Measurements from ENCODE around the gene IRS2.

- no peak for TF ChIP-seq ZFX (IDR thresholded peaks at IDR 0.05)
- TF ChIP-seq POLR2AphosphoS5 (IDR thresholded peaks at IDR 0.05; ENCODE audit: low read depth, low read length): no peak
- no peak for TF ChIP-seq RAD21 (IDR thresholded peaks at IDR 0.05; ENCODE audit: low read depth)
- TF ChIP-seq CTCF (IDR thresholded peaks at IDR 0.05 in 2 of 3, conservative IDR thresholded peaks at IDR 0.05 in 1 of 3; ENCODE audit: borderline replicate concordance in 1 of 3, insufficient read depth in 1 of 3, low read depth in 2 of 3, low read length in 2 of 3): no peak
- no peak for TF ChIP-seq REST (IDR thresholded peaks at IDR 0.05; ENCODE audit: low read depth)
- TF ChIP-seq ZNF274 (IDR thresholded peaks at IDR 0.05; ENCODE audit: low read depth, low read length): no peak
- TF ChIP-seq ATF3 (IDR thresholded peaks at IDR 0.05): no peak
- no peak for TF ChIP-seq MAX (IDR thresholded peaks at IDR 0.05)
- TF ChIP-seq POLR2A (IDR thresholded peaks at IDR 0.05; ENCODE audit: borderline replicate concordance, extremely low read depth, insufficient read depth, insufficient read length): no peak
- TF ChIP-seq SP1 (IDR thresholded peaks at IDR 0.05; ENCODE audit: low read depth): no peak
- TF ChIP-seq ZBTB33 (IDR thresholded peaks at IDR 0.05; ENCODE audit: extremely low read depth, insufficient replicate concordance, low read length): no peak
Observed at GRCh38 chr13:109768616-109769015, 17.8 kb downstream of the IRS2 start.
